D721Med (cell line): ENCODE data around the gene FAR2.

Experiments
- DNase-seq: peaks from one replicate; pipeline ENCODE4 v3.0.0; 2011; ENCODE audit warnings: low spot score; ENCODE audit not compliant: insufficient read length
- FAIRE-seq: peaks from 2 replicates; lab custom pipeline; 2011; peaks lifted over from hg19 to GRCh38; lab: Jason Lieb, UNC
- TF ChIP-seq, protein P1 (sequence below): IDR thresholded peaks from 2 replicates; pipeline ENCODE4 v1.5.1; 2012; ENCODE audit warnings: mild to moderate bottlenecking, control low read depth; ENCODE audit not compliant: insufficient read depth; ENCODE audit errors: missing control alignments

Gene FAR2

DNA sequence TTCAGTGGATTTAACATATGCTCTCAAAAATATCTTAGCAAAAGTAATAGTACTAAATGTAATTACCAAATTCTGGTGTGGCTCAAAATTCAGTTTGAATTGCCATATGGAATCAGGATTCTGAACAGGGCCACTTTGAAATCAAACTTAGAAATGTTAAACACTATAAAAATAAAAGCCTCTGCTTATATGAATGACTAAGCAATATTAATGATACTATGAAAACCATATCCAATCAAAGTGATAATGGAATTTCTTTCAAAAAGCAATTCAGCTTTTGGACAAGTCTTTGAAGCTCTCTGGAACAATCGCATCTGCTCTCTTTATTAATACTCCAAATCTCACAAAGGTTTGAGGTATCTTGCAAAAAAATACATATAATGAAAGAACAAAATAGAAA, 180.3 kb downstream of the FAR2 start:
- TF ChIP-seq, protein P1, sequence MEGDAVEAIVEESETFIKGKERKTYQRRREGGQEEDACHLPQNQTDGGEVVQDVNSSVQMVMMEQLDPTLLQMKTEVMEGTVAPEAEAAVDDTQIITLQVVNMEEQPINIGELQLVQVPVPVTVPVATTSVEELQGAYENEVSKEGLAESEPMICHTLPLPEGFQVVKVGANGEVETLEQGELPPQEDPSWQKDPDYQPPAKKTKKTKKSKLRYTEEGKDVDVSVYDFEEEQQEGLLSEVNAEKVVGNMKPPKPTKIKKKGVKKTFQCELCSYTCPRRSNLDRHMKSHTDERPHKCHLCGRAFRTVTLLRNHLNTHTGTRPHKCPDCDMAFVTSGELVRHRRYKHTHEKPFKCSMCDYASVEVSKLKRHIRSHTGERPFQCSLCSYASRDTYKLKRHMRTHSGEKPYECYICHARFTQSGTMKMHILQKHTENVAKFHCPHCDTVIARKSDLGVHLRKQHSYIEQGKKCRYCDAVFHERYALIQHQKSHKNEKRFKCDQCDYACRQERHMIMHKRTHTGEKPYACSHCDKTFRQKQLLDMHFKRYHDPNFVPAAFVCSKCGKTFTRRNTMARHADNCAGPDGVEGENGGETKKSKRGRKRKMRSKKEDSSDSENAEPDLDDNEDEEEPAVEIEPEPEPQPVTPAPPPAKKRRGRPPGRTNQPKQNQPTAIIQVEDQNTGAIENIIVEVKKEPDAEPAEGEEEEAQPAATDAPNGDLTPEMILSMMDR: no peak
- DNase-seq (no peak), FAIRE-seq (no peak)

DNA sequence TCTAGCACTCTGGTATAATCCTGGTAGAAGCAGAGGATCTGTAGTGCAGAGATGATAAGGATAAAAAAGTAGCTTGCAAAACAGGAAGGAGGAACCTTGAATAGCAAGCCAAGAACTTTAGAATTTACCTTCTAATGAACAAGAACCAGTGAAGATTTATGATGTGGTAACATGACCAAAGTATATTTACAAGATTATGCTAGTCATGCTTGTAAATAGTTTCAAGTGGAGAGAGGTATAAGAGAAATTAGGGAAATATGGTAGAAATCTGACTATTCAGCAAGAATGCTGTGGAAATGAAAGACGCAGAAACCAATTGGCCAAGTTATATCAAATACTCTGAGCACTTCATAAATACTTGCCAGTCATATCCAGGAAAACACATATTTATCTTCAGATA, 184.1 kb downstream of the FAR2 start:
- DNase-seq: no peak
- no peak for FAIRE-seq
- TF ChIP-seq, protein P1: no peak

DNA sequence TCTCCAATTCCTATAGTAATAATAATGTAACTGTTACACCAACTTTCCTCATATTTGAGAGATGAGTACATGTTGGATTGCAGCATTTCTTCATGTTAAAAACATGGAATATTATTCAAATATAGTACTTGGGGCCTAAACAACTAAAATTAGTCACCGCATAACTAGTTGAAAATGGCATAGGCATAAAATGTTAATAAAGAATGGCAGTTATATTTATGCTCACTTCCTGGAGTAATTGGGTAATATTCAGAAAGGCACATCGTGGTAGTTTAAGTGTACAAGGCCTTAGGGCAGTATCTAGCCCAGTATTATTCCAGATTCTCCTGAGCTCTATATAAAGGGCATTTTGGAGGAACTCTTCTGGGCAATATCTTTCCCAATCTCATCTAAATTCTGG, 185.9 kb downstream of the FAR2 start:
- FAIRE-seq: no peak
- TF ChIP-seq, protein P1: no peak
- DNase-seq: no peak

DNA sequence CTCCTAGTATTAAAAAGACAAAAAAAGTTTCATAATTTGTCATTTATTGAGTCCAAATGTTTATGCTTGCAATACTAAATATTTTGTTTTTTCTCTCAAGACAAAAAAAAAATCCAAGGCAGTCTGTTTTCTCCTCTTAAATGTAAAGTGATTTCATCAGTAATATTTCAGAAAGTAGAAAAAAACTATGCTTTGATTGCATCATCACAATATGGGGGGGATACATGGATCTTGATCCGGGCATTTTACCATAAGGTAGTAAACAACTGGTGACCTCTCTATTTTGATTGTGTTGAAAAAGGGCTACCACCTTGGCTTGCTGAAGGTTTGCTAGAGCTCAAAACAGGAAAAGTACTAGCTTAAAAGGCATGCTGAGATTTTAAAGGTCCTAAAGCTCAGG, 188.2 kb downstream of the FAR2 start:
- TF ChIP-seq, protein P1: no peak
- FAIRE-seq (no peak), DNase-seq (no peak)

DNA sequence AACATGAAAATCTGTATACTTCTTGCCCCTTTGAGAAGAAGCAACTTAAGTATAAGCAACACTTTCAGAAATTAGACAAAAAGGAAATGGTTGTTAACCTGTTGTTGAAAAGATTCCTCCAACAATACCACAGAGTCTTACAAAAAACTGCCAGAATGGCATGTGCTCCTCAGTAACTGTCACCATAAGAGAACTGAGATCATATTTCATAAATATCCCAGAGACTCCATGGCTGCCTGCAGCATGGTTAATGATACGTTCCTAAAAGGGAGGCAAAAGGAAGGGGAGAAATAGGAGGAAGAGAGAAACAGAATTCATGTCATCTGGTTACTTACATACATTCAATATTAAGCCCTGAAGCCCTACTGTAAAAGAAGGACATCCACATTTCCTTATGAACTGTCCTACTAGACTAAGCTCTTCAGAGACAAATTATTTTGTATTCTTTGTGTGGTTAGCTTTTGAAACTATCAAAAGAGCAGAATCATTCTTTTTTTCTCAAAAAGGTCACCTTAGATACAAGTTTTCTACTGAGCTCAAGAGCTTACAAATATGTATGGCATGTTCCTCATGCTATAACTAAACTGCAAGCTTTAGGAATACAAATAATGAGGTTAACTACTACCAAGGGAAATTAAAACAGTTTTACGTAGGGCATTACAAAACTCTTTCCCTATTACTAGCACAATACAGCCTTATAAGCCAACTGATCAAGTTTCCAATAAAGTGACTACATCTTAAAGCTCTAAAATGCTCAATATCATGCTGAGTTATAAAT, 194.1 kb downstream of the FAR2 start:
- DNase-seq (no peak), FAIRE-seq (no peak)
- TF ChIP-seq, protein P1: no peak

DNA sequence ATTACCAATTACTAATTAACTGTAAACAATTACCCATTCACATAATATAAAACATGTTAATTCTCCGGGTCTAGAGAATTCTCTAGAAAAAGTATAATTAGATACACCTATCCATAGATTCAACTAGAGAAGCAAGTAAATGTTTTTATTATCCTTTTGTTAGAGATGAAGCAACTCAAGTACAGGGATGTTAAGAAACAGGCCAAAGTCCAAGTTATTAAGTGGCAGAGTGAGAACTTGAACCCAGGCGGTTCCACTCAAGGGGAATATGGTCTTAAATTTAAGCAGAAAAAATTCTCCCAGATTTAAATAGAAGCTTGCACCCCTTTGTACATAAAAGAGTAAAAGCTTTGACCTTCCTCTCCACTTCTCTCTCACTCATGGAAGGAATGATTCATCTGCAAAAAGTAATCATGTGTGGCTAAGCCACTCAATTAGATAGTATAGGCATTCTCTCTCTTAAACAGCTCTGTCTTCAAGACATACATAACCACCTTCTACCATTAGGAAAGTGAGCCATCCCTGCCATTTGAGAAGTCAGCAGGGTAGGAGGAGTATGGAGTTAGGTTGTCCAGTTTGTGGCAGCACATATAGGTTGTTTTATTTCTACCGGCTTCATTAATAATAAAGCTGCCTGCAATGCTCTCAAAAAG, 197.8 kb downstream of the FAR2 start:
- DNase-seq (no peak), FAIRE-seq (no peak)
- TF ChIP-seq, protein P1: no peak

DNA sequence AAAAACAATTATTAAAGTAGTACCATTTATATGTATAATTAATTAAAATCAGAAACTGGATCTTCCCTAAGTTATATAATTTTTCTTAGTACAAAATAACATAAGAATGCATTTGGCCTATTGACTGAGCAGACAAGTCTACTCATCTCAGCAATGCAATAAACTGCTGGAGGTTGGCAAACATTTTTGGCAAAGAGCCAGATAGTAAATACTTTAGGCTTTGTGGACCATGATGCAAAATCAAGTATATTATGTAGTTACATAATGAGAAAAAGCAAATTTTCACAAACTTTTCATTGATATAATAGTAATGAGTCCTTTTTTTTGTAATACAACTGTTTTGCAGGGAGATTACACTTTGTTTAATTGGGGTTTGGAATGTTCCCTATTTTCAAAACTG, 201.0 kb downstream of the FAR2 start:
- DNase-seq (no peak), FAIRE-seq (no peak)
- TF ChIP-seq, protein P1: no peak
